ENCODE data around the gene KAZN. TPM values are rescaled to one million over a fixed set of nuclear protein-coding genes. Genes with fewer than 3 reads are reported as not detected.

KAZN gene
- total and polyA plus RNA-seq, 2 experiments from 2014 or later: 7.9 to 15.6 TPM

- no peak for TF ChIP-seq EZH2phosphoT487 (IDR thresholded peaks at IDR 0.05; ENCODE audit: low read depth, severe bottlenecking, unreplicated experiment)
- no peak for TF ChIP-seq CTCF (IDR thresholded peaks at IDR 0.05; ENCODE audit: poor library complexity)
- no peak for TF ChIP-seq EZH2 (IDR thresholded peaks at IDR 0.05; ENCODE audit: borderline replicate concordance)
- H3K36me3 ChIP-seq (replicated peaks; ENCODE audit: insufficient read depth, low read depth): no peaks in the 10 kb centered on the region
- H3K4me2 ChIP-seq: no peak overlapping the region
- no peak overlapping the region for H3K4me3 ChIP-seq
- H3K27me3 ChIP-seq: no peaks in the 10 kb centered on the region
- DNase-seq (ENCODE audit: low spot score): no peak
- no peaks in the 10 kb centered on the region for H3K4me1 ChIP-seq (ENCODE audit: insufficient read depth)
- no peaks in the 10 kb centered on the region for H3K9me3 ChIP-seq (ENCODE audit: low read depth)
- no peak overlapping the region for H2AFZ ChIP-seq
- H4K20me1 ChIP-seq (ENCODE audit: insufficient read depth, poor library complexity, severe bottlenecking): no peaks in the 10 kb centered on the region
- no peak overlapping the region for H3K27ac ChIP-seq
- H3K9me2 ChIP-seq (replicated peaks; ENCODE audit: insufficient read depth): no peaks in the 10 kb centered on the region
- WGBS (ENCODE audit: low lambda C conversion rate, missing lambda C conversion rate): 91% methylated on average over 5 of the region's 5 CpGs
- H3K79me2 ChIP-seq: no peaks in the 10 kb centered on the region
Observed at GRCh38 chr1:14800014-14800413, 201.5 kb downstream of the KAZN start.

- TF ChIP-seq EZH2 (IDR thresholded peaks at IDR 0.05; ENCODE audit: borderline replicate concordance) (no peak), EZH2phosphoT487 (IDR thresholded peaks at IDR 0.05; ENCODE audit: low read depth, severe bottlenecking, unreplicated experiment) (no peak)
- Histone ChIP-seq H4K20me1 (ENCODE audit: insufficient read depth, poor library complexity, severe bottlenecking) (no peaks in the 10 kb centered on the region), H3K27me3 (no peaks in the 10 kb centered on the region), H3K9me2 (replicated peaks; ENCODE audit: insufficient read depth) (no peaks in the 10 kb centered on the region), H3K36me3 (replicated peaks; ENCODE audit: insufficient read depth, low read depth) (no peaks in the 10 kb centered on the region), H3K79me2 (no peaks in the 10 kb centered on the region), H3K4me3 (no peak overlapping the region), H3K27ac (no peak overlapping the region), H3K9me3 (ENCODE audit: low read depth) (no peaks in the 10 kb centered on the region), H2AFZ (no peak overlapping the region), H3K4me2 (no peak overlapping the region), H3K4me1 (ENCODE audit: insufficient read depth) (no peaks in the 10 kb centered on the region)
- 88% methylated on average over 9 of the region's 9 CpGs for WGBS (ENCODE audit: low lambda C conversion rate, missing lambda C conversion rate)
- DNase-seq (ENCODE audit: low spot score): no peak
Observed at GRCh38 chr1:14800500-14801076, 202.1 kb downstream of the KAZN start.

- H3K4me3 ChIP-seq: no peak overlapping the region
- 94% methylated on average over 19 of the region's 19 CpGs for WGBS (ENCODE audit: low lambda C conversion rate, missing lambda C conversion rate)
- no peaks in the 10 kb centered on the region for H4K20me1 ChIP-seq (ENCODE audit: insufficient read depth, poor library complexity, severe bottlenecking)
- no peaks in the 10 kb centered on the region for H3K4me1 ChIP-seq (ENCODE audit: insufficient read depth)
- H3K9me3 ChIP-seq (ENCODE audit: low read depth): peaks cover 3% of the 10 kb centered on the region
- no peaks in the 10 kb centered on the region for H3K9me2 ChIP-seq (replicated peaks; ENCODE audit: insufficient read depth)
- no peak overlapping the region for H3K27ac ChIP-seq
- no peaks in the 10 kb centered on the region for H3K79me2 ChIP-seq
- no peak for DNase-seq (ENCODE audit: low spot score)
- no peaks in the 10 kb centered on the region for H3K27me3 ChIP-seq
- no peaks in the 10 kb centered on the region for H3K36me3 ChIP-seq (replicated peaks; ENCODE audit: insufficient read depth, low read depth)
- no peak overlapping the region for H2AFZ ChIP-seq
- no peak overlapping the region for H3K4me2 ChIP-seq
- TF ChIP-seq EZH2phosphoT487 (IDR thresholded peaks at IDR 0.05; ENCODE audit: low read depth, severe bottlenecking, unreplicated experiment): no peak
- no peak for TF ChIP-seq CTCF (IDR thresholded peaks at IDR 0.05; ENCODE audit: poor library complexity)
- no peak for TF ChIP-seq EZH2 (IDR thresholded peaks at IDR 0.05; ENCODE audit: borderline replicate concordance)
Observed at GRCh38 chr1:14803002-14803789, 204.7 kb downstream of the KAZN start.

GRCh38 chr1:14804626-14805025 lies 206.1 kb downstream of the KAZN start:
- no peak overlapping the region for H3K27ac ChIP-seq
- no peaks in the 10 kb centered on the region for H4K20me1 ChIP-seq (ENCODE audit: insufficient read depth, poor library complexity, severe bottlenecking)
- no peaks in the 10 kb centered on the region for H3K4me1 ChIP-seq (ENCODE audit: insufficient read depth)
- DNase-seq (ENCODE audit: low spot score): no peak
- H2AFZ ChIP-seq: no peak overlapping the region
- no peak for TF ChIP-seq EZH2phosphoT487 (IDR thresholded peaks at IDR 0.05; ENCODE audit: low read depth, severe bottlenecking, unreplicated experiment)
- TF ChIP-seq EZH2 (IDR thresholded peaks at IDR 0.05; ENCODE audit: borderline replicate concordance): no peak
- peak; percentile 10 for TF ChIP-seq CTCF (IDR thresholded peaks at IDR 0.05; ENCODE audit: poor library complexity)
- peaks cover 3% of the 10 kb centered on the region for H3K9me3 ChIP-seq (ENCODE audit: low read depth)
- no peak overlapping the region for H3K4me3 ChIP-seq
- no peaks in the 10 kb centered on the region for H3K79me2 ChIP-seq
- H3K9me2 ChIP-seq (replicated peaks; ENCODE audit: insufficient read depth): no peaks in the 10 kb centered on the region
- H3K36me3 ChIP-seq (replicated peaks; ENCODE audit: insufficient read depth, low read depth): no peaks in the 10 kb centered on the region
- 78% methylated on average over 5 of the region's 5 CpGs for WGBS (ENCODE audit: low lambda C conversion rate, missing lambda C conversion rate)
- H3K4me2 ChIP-seq: no peak overlapping the region
- H3K27me3 ChIP-seq: no peaks in the 10 kb centered on the region
